ENCODE results near the gene SUCLG2.

DNA sequence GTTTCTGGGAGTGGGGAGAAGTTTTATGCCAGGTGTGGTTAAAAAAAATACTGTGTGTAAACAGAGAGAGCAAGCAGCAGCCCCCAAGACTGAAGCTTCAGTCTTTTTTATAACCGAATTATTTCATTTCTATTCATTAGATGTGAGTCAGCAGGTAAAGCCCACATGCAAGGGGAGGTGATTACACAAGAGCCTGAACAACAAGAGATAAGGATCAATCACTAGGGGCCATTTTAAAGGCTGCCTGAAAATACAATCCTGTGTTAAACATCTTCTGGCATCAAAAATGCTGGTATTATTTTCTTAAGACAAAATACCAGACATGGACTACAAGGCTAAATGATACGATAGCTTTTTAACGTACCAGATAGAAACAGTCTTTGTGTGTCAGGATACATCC is 217.3 kb downstream of the SUCLG2 start:
- TF ChIP-seq POLR2AphosphoS5 (IDR thresholded peaks at IDR 0.05; ENCODE audit: low read depth, low read length) (no peak), POLR2A (IDR thresholded peaks at IDR 0.05; ENCODE audit: low read depth, low read length) (no peak), TAF1 (IDR thresholded peaks at IDR 0.05; ENCODE audit: borderline replicate concordance, low read depth, low read length) (no peak)

All from GM12892 (cell line).